ENCODE data around the gene PTPN1.

The PTPN1 gene

DNA sequence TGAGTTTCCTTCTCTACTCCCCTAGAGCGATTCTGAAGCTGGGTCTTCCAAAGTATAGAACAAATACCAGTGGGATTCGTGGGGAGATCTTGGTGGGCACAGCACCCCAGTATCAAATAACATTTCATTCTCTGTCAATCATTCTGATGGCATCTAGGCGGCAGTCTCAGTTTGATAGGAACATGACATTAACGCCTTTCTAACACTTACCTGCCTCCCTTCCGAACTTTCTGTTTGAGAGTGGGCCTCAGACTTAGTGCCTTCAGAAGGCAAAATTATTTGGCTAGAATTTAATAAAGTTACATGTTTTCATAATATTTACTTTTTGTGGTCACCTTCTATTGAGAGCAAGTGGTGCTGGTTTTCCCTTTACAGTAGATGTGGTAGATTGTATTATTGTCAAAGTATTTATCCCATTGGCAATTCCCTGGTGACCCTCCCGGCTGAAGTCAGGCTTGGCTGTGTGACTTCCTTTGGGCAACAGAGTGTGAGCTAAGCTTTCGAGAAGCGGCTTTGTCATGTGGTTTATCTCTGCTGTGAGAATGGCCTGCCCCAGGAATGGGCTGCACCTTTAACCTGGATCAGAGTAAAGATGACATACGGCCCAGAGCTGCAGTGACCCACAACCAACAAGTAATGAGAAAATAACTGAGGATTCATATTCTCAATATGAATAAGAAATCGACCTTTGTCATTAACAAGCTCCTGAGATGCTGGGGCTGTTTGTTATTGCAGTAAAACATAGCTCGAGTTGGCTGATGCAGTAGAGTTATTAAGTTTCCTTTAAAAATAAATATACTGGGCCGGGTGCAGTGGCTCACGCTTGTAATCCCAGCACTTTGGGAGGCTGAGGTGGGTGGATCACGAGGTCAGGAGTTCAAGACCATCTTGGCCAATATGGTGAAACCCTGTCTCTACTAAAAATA, 45.2 kb upstream of the PTPN1 start:
- no peaks in the 10 kb centered on the region for H3K9me3 ChIP-seq (ENCODE audit: control insufficient read depth, insufficient read depth, low read depth, low read length)
- H3K4me3 ChIP-seq (ENCODE audit: low read depth, low read length), result no peak overlapping the region
- CTCF ChIA-PET, result interaction anchor here (0.6 to 6.4 kb wide), 26 partner anchors 12 to 373 kb away, joined by 3 to 106 read pairs (median 5); partner anchors contain the start of gene CEBPB
- no peak overlapping the region for H3K27ac ChIP-seq (ENCODE audit: extremely low read depth, low read depth, low read length)
- no peaks in the 10 kb centered on the region; the same call in 1 of the 2 replicates for H3K4me1 ChIP-seq (ENCODE audit: control insufficient read depth, insufficient read depth, low read length)
- POLR2A ChIA-PET, result interaction anchor here (1.9 kb wide), 1 partner anchor 277 kb away, joined by 7 read pairs; no protein-coding TSS in a partner anchor
- no peaks in the 10 kb centered on the region for H3K36me3 ChIP-seq (ENCODE audit: control insufficient read depth in 2 of 2, insufficient read depth in 1 of 2, low read length in 2 of 2)
- TF ChIP-seq, protein P1, sequence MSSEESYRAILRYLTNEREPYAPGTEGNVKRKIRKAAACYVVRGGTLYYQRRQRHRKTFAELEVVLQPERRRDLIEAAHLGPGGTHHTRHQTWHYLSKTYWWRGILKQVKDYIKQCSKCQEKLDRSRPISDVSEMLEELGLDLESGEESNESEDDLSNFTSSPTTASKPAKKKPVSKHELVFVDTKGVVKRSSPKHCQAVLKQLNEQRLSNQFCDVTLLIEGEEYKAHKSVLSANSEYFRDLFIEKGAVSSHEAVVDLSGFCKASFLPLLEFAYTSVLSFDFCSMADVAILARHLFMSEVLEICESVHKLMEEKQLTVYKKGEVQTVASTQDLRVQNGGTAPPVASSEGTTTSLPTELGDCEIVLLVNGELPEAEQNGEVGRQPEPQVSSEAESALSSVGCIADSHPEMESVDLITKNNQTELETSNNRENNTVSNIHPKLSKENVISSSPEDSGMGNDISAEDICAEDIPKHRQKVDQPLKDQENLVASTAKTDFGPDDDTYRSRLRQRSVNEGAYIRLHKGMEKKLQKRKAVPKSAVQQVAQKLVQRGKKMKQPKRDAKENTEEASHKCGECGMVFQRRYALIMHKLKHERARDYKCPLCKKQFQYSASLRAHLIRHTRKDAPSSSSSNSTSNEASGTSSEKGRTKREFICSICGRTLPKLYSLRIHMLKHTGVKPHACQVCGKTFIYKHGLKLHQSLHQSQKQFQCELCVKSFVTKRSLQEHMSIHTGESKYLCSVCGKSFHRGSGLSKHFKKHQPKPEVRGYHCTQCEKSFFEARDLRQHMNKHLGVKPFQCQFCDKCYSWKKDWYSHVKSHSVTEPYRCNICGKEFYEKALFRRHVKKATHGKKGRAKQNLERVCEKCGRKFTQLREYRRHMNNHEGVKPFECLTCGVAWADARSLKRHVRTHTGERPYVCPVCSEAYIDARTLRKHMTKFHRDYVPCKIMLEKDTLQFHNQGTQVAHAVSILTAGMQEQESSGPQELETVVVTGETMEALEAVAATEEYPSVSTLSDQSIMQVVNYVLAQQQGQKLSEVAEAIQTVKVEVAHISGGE (tag by site-specific recombination; conservative IDR thresholded peaks at IDR 0.05; ENCODE audit: low read depth), result no peak
- TF ChIP-seq, protein P2, sequence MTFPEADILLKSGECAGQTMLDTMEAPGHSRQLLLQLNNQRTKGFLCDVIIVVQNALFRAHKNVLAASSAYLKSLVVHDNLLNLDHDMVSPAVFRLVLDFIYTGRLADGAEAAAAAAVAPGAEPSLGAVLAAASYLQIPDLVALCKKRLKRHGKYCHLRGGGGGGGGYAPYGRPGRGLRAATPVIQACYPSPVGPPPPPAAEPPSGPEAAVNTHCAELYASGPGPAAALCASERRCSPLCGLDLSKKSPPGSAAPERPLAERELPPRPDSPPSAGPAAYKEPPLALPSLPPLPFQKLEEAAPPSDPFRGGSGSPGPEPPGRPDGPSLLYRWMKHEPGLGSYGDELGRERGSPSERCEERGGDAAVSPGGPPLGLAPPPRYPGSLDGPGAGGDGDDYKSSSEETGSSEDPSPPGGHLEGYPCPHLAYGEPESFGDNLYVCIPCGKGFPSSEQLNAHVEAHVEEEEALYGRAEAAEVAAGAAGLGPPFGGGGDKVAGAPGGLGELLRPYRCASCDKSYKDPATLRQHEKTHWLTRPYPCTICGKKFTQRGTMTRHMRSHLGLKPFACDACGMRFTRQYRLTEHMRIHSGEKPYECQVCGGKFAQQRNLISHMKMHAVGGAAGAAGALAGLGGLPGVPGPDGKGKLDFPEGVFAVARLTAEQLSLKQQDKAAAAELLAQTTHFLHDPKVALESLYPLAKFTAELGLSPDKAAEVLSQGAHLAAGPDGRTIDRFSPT (tag by site-specific recombination; IDR thresholded peaks at IDR 0.05), result no peak
- TF ChIP-seq ZIC2 (tag by site-specific recombination; IDR thresholded peaks at IDR 0.05), result no peak
- no peak for TF ChIP-seq ZNF292 (tag by site-specific recombination; IDR thresholded peaks at IDR 0.05; ENCODE audit: borderline replicate concordance, low read depth)
- no peak for TF ChIP-seq ZNF184 (tag by site-specific recombination; IDR thresholded peaks at IDR 0.05)
- TF ChIP-seq ZNF623 (tag by site-specific recombination; IDR thresholded peaks at IDR 0.05), result no peak
- no peak for TF ChIP-seq KLF16 (tag by site-specific recombination; IDR thresholded peaks at IDR 0.05)
- TF ChIP-seq ZNF629 (tag by site-specific recombination; IDR thresholded peaks at IDR 0.05), result no peak
- TF ChIP-seq, protein P3, sequence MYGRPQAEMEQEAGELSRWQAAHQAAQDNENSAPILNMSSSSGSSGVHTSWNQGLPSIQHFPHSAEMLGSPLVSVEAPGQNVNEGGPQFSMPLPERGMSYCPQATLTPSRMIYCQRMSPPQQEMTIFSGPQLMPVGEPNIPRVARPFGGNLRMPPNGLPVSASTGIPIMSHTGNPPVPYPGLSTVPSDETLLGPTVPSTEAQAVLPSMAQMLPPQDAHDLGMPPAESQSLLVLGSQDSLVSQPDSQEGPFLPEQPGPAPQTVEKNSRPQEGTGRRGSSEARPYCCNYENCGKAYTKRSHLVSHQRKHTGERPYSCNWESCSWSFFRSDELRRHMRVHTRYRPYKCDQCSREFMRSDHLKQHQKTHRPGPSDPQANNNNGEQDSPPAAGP (tag by site-specific recombination; IDR thresholded peaks at IDR 0.05), result no peak
- no peak for TF ChIP-seq ZNF324 (tag by site-specific recombination; IDR thresholded peaks at IDR 0.05)
- TF ChIP-seq TSHZ1 (tag by site-specific recombination; IDR thresholded peaks at IDR 0.05; ENCODE audit: borderline replicate concordance), result no peak
- no peak for TF ChIP-seq ZNF394 (tag by site-specific recombination; IDR thresholded peaks at IDR 0.05; ENCODE audit: borderline replicate concordance)
- no peak for TF ChIP-seq ZNF48 (tag by site-specific recombination; IDR thresholded peaks at IDR 0.05)
- no peak for TF ChIP-seq SALL2 (tag by site-specific recombination; IDR thresholded peaks at IDR 0.05; ENCODE audit: borderline replicate concordance)
- TF ChIP-seq ZNF548 (tag by site-specific recombination; IDR thresholded peaks at IDR 0.05), result no peak
- TF ChIP-seq ZNF37A (tag by site-specific recombination; IDR thresholded peaks at IDR 0.05), result no peak
